ENCODE data around the gene SLC9C1. TPM values are rescaled to one million over a fixed set of nuclear protein-coding genes. Genes with fewer than 3 reads are reported as not detected.

SLC9C1 gene
- total RNA-seq, 6 experiments from 2014 or later, result not detected

GRCh38 chr3:112131111-112131510 lies 162.9 kb downstream of the SLC9C1 start:
- no peak for DNase-seq
- peaks cover 34% of the 10 kb centered on the region for H3K4me1 Mint-ChIP-seq (ENCODE audit: low read depth)
- no peaks in the 10 kb centered on the region; the same call in 1 of the 2 replicates for H3K27me3 Mint-ChIP-seq (ENCODE audit: insufficient read depth)
- TF ChIP-seq, protein P1, sequence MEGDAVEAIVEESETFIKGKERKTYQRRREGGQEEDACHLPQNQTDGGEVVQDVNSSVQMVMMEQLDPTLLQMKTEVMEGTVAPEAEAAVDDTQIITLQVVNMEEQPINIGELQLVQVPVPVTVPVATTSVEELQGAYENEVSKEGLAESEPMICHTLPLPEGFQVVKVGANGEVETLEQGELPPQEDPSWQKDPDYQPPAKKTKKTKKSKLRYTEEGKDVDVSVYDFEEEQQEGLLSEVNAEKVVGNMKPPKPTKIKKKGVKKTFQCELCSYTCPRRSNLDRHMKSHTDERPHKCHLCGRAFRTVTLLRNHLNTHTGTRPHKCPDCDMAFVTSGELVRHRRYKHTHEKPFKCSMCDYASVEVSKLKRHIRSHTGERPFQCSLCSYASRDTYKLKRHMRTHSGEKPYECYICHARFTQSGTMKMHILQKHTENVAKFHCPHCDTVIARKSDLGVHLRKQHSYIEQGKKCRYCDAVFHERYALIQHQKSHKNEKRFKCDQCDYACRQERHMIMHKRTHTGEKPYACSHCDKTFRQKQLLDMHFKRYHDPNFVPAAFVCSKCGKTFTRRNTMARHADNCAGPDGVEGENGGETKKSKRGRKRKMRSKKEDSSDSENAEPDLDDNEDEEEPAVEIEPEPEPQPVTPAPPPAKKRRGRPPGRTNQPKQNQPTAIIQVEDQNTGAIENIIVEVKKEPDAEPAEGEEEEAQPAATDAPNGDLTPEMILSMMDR (IDR thresholded peaks at IDR 0.05), result no peak
- H3K9me3 Mint-ChIP-seq, result no peaks in the 10 kb centered on the region
- H3K27ac Mint-ChIP-seq, result no peak overlapping the region
- no peaks in the 10 kb centered on the region for H3K36me3 Mint-ChIP-seq (ENCODE audit: low read depth)
- no peak overlapping the region for H3K4me3 Mint-ChIP-seq

DNA sequence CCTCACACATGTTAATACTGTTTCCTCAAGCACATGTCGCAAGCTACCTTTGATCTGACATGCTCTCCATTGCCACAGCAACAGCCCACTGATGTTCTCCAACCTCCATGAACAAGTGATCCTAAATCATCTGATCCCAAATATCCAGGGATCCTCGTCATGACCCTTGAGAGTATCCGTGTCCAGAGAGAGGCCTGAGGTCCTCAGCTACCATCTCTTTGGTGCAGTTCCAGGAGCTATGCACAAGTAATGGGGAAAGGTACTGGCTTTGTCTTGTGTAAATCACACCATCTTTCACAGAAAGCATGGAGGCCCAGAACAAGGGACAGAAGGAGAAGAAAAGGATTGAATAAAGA lies 163.4 kb downstream of the SLC9C1 start:
- TF ChIP-seq, protein P1 (IDR thresholded peaks at IDR 0.05), result no peak
- H3K36me3 Mint-ChIP-seq (ENCODE audit: low read depth), result no peaks in the 10 kb centered on the region
- H3K27ac Mint-ChIP-seq, result no peak overlapping the region
- H3K4me3 Mint-ChIP-seq, result no peak overlapping the region
- DNase-seq, result no peak
- H3K27me3 Mint-ChIP-seq (ENCODE audit: insufficient read depth), result no peaks in the 10 kb centered on the region
- peaks cover 39% of the 10 kb centered on the region for H3K4me1 Mint-ChIP-seq (ENCODE audit: low read depth)
- no peaks in the 10 kb centered on the region for H3K9me3 Mint-ChIP-seq

DNA sequence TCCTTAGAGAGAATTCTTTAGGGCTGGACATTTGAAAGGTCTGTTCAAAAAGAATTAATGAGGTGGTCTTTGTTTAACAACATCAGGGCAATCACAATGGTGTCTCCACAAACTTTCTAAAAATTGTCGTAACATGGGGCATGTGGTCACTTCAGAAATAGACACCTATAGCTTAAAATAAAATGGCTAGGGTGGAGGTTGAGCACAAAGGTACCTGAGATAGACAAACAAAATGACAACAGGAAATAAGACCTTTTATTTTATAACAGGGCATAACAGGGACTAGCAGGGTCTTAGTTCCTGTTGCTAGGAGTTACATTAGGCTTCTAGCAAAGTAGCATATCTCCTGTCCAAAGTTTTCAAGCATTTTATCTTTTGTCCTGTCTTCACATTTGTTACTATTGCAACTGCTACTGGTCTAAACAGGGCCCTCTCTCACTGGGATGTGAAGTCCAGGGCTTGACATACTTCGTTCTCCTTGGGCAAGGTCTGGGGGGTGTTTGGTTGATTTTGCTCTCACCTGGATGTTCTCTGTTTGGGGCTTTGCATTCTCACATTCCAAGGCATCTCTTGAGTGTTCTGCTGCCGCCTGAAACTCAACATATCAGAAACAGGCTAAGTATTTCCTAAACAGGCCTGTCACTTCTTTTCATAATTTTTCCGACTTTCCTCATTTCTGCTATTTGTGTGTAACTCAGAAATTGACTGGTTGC lies 163.9 kb downstream of the SLC9C1 start:
- Mint-ChIP-seq H3K4me3 (no peak overlapping the region), H3K9me3 (no peaks in the 10 kb centered on the region), H3K27me3 (ENCODE audit: insufficient read depth) (no peaks in the 10 kb centered on the region), H3K27ac (peak overlapping the region; percentile 57; the same call in 1 of the 2 replicates), H3K4me1 (ENCODE audit: low read depth) (peaks cover 44% of the 10 kb centered on the region), H3K36me3 (ENCODE audit: low read depth) (no peaks in the 10 kb centered on the region)
- DNase-seq, result no peak
- TF ChIP-seq, protein P1 (IDR thresholded peaks at IDR 0.05), result no peak

DNA sequence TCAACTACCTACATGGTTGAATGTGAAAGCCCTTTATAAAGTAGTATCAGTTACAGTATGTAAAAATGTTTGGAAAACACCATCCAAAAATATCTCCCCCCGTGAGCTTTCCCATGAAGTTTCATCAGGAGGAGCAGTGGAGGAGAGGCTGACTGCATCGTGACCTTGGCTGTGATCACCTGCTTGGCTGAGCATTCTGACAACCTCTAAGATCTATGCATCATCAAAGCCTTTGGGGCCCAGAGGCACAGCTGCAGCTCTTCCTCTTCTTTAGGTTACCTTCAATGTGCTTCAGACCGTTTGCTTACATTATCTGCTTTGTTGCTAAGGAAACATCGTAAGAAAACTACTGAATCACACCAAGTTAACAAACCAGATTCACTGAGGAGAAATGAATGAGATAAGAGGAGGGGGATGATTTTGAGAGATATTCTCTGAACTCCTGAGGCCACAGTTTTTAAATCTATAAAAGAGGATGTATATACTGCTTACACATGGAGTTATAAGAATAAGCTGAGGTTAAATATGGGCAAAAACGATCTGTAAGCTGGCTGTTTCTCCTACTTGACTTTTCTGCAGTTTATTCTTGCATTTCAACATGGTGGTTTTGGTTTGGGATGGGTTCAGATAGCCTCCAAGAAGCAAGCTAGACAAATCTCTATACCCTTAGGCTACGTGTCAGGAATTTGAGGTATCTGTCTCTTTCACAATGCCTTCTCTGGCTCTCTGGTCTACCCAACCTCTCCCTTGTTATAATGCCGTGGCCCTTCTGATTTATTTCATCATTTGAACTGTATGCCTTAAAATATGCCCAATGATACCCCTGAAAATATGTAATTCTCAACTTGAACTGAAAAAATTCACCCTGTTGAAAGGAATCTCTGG lies 164.9 kb downstream of the SLC9C1 start:
- Mint-ChIP-seq H3K4me1 (ENCODE audit: low read depth) (peaks cover 41% of the 10 kb centered on the region), H3K36me3 (ENCODE audit: low read depth) (no peaks in the 10 kb centered on the region), H3K27ac (peak overlapping the region; percentile 57)

More for the DNA sequence above, 164.9 kb downstream of the SLC9C1 start:
- no peaks in the 10 kb centered on the region for H3K27me3 Mint-ChIP-seq (ENCODE audit: insufficient read depth)
- no peak overlapping the region for H3K4me3 Mint-ChIP-seq
- TF ChIP-seq, protein P1 (IDR thresholded peaks at IDR 0.05), result no peak
- peak; percentile 66 for DNase-seq
- H3K9me3 Mint-ChIP-seq, result no peaks in the 10 kb centered on the region

Data from HFFc6 (cell line).